Midbrain (tissue), 1 donor: ENCODE data around the gene TCEAL6.
"Not testable (repeated sequence)": the region's sequence is repeated elsewhere in the genome, so short reads cannot be mapped to it uniquely, and the experiment has no call there.

Experiments used
- DNase-seq: peaks from one replicate; lab custom pipeline; 2025; lab: John Stamatoyannopoulos, UW

The TCEAL6 gene

DNA sequence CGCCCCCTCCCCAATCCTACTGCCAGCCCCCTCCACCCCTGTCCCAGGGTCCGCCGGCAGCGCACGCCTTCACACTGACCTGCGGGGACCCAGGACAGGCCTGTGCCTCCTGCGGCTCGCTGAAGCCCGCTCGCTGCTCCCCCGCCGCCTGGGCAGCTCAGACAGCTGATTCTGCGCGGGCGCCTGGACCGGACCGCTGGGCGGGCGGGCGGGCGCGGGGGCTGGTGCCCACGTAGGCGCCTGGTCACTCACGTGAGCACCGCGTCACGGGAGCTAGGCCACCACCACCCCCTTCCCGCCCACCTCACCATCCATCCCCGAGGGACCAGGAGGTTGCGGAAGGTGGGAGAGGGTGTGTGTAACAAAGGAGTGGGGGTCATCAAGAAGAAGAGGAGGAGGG is at the start of gene TCEAL6:
TSS of gene TCEAL6 (minus strand) at position 208 of the 400 bp plus-strand sequence.
- DNase-seq: not testable (repeated sequence)

GRCh38 chrX:102185967-102186720 is 43.9 kb upstream of the TCEAL6 start:
- no peak for DNase-seq

DNA sequence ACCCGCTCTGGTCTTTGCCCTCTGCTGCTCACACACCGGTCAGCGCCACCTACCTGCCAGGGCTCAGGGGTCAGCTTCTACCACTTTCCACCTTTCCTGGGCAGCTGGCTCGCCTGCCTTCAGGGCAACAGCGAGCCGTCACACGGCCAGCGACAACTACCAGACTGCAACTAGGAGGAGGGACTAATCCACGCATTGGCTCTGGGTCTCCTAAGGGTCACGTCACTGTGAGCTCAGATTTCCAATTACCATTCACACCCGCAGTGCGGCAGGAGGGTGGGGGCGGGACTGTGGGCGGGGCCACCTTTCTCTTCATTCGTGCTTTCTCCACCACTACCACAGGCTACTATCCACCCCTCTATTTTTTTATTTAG is 13.5 kb upstream of the TCEAL6 start, which contains the start of gene BEX5:
TSS of gene BEX5 (minus strand) at position 172 of the 374 bp plus-strand sequence. CDS start 1,712 bp downstream, outside the sequence.
- DNase-seq: peak; percentile 59

DNA sequence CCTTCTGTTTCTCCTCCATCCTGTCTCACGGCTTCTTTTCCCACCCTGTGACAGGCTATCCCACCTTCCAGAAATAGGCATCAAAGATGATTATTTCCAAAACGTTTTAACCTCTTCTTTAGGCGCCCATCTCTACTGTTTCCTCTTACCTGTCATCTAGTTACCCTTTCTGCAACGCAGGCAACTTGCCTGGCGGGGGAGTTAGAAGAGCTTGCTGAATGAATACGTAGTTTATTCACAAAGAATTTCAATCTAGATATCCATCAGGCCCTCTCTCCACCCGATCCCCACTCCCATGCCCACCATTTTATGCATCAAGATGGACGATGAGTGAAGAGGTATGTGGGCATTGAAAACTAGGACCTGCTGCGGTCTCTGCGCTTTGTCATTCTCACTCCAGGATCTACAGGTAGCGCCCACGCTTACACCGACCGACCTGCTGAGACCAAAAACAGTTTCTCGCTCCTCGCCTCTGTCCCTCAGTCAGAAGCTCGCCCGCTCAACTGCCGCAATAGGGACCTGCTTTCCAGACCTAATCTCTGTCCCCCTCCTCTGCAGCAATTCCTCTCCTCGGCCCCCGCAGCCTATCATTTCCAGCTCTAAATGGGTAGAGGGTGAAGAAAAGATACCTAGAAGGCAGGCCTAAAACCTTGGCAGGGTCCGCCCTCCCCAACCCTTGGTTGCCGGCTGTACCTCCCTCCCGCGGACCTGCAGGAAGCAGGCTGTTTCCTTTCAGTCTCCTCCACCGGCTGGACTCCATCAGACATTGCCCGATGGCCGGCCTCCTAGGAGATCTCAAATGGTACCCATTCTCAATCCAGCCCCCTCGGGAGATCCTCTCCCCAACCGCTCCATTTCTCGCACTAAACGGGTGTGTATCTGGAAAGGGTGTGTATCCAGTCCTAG is 12.9 kb upstream of the TCEAL6 start:
- DNase-seq: no peak

- peak; percentile 14 for DNase-seq
Observed at GRCh38 chrX:102154218-102154860, 12.1 kb upstream of the TCEAL6 start.

DNA sequence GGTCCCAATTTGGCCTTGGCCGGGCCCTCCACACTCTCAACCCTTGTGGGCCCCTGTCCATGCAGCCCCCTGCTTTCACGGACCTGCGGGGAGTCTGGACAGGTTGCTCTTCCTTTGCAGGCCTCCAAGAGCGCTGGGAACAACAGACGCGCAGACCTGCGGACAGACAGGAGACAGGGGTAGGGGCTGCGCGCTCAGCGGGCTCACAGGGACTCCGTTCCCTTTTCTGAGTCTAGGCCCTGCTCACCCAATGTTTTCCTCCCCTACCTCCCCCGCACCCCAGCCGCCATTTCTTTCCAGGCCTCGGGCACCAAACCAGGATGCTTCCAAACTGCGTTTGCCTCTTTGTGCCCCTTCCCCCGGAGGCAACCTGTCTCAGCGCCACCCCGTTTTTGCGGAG is 650 bp downstream of the TCEAL6 start:
- not testable (repeated sequence) for DNase-seq

GRCh38 chrX:102140876-102141275 is 1.4 kb downstream of the TCEAL6 start:
- not testable (repeated sequence) for DNase-seq

GRCh38 chrX:102138064-102138463 is 4.2 kb downstream of the TCEAL6 start:
- no peak for DNase-seq

GRCh38 chrX:102129473-102129872 is 12.8 kb downstream of the TCEAL6 start:
- DNase-seq: peak; percentile 6

- DNase-seq: no peak
Observed at GRCh38 chrX:102126863-102127262, 15.4 kb downstream of the TCEAL6 start.

DNA sequence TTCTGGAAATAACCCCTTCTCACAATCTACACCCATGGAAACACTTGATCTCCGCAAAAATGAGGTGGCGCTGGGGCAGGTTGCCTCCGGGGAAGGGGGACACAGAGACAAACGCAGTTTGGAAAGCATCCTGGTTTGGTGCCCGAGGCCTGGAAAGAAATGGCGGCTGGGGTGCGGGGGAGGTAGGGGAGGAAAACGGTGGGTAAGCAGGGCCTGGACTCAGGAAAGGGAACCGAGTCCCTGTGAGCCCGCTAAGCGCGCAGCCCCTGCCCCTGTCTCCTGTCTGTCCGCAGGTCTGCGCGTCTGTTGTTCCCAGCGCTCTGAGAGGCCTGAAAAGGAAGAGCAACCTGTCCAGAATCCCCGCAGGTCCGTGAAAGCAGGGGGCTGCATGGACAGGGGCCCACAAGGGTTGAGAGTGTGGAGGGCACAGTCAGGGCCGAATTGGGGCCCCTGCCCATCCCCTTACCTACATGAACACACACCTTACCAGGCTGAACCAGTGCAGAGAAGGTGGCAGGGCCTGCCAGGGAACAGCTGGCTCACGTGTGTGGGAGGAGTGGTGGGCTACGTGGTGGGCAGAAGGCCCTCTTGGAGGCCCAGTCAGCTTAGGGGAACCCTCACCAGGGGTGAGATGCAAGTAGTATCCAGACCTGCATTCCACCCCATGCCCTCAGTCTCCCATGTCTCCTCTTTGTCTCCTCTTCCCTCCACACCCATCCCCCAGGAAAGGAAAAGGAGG is 16.0 kb downstream of the TCEAL6 start:
- DNase-seq: not testable (repeated sequence)

DNA sequence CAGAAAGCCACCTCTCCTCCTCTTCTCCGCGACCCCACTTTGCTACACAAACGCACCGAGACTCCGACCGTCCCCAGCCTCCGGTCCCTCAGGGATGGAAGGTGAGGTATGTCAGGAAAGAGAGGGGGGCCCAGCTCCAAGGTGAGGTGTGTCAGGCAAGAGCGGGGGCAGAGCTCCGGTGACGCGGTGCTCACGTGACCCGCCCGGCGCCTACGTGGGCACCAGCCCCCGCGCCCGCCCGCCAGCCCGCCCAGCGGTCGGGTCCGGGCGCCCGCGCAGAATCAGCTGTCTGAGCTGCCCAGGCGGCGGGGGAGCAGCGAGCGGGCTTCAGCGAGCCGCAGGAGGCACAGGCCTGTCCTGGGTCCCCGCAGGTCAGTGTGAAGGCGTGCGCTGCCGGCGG is 16.8 kb downstream of the TCEAL6 start, which contains the start of gene TCEAL2:
TSS of gene TCEAL2 (plus strand) at position 244 of the 400 bp plus-strand sequence. CDS start 1,152 bp downstream, outside the sequence.
- DNase-seq: peak; percentile 19

DNA sequence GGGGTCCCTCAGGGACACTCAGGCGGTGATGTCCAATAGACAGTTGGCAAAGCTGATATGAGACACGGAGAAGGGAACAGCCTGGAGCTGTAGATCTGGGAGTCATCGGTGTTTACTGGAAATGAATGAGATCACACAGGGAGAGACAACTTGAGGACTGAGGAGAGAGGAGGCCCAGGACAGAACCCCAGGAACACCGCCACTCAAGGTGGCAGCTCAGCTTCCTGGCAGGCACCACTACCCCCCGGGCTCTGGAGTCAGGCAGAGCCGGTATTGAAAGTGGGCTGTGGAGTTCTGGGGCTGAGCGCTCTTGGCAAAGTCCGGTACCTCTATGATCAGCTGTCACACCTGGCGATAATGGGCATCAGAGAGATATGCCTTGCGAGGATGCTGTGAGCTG is 17.3 kb downstream of the TCEAL6 start:
- not testable (repeated sequence) for DNase-seq

DNA sequence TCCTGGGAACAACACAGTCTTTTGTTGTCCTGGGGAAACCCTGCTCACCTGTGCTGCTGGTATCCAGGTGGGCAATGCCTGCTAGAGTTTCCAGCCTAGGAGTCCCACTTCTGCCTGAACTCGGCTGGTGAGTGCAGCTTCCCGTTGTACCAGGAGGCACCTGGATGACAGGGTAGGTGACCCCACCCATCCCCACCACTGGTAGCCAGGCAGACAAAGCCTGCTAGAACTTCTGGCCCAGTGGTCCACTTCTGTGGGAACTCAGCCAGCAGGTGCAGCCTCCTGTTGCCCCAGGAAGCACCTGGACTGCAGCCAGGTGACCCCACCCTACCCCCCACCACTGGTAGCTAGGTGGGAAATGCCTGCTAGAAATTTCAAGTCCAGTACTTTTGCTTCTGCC is 26.5 kb downstream of the TCEAL6 start:
- no peak for DNase-seq

DNA sequence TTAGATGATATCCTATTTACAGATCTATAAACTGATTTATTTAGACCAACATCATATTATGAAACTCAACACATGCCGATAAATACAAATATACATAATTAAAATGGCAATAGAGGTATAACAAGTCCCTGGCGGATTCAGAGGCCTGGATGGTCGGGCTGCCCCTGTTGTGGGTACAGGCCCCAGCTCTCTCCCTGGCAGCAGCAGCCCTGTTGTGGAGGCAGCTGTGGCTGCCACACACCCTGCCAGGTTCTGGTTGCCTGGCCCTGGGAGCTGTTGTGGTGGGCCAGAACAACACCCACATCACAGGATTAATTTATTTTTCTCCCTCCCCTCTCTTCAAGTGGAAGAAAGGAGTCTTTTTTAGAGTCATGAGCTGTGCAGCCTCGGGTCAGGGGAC is 28.9 kb downstream of the TCEAL6 start:
- DNase-seq: no peak
